Keratinocyte (primary cell): ENCODE results near the gene GTPBP6. TPM values are rescaled to one million over a fixed set of nuclear protein-coding genes. Genes with fewer than 3 reads are reported as not detected.

Experiments used
- DNase-seq: peaks from one replicate; pipeline ENCODE4 v3.0.0-alpha.2; 2011; ENCODE audit warnings: low read depth, missing footprints, low spot score
- FAIRE-seq: peaks from 2 replicates; lab custom pipeline; 2011; peaks lifted over from hg19 to GRCh38; lab: Jason Lieb, UNC
- H2AFZ ChIP-seq: 2 replicates; pipeline ENCODE4 v1.6.0; 2012; ENCODE audit warnings: low read length, control low read depth, inconsistent platforms; ENCODE audit not compliant: control insufficient read depth
- H3K27ac ChIP-seq: 2 replicates; pipeline ENCODE4 v1.5.1; 2011; ENCODE audit warnings: low read length; ENCODE audit not compliant: control insufficient read depth, insufficient read depth
- H3K27me3 ChIP-seq: 3 replicates; pipeline ENCODE4 v1.6.0; 2011; ENCODE audit warnings: low read length; ENCODE audit not compliant: control insufficient read depth, insufficient read depth; ENCODE audit errors: extremely low read depth
- H3K36me3 ChIP-seq, 2 experiments: 2 replicates in 1 of 2; 3 replicates in 1 of 2; pipeline ENCODE4 v1.5.1; 2011; ENCODE audit warnings: low read length in 2 of 2, mild to moderate bottlenecking in 1 of 2; ENCODE audit not compliant: control insufficient read depth in 2 of 2, insufficient read depth in 2 of 2; ENCODE audit errors: extremely low read depth in 1 of 2
- H3K4me1 ChIP-seq: 3 replicates; pipeline ENCODE4 v1.5.1; 2011; ENCODE audit warnings: low read length; ENCODE audit not compliant: control insufficient read depth, insufficient read depth; ENCODE audit errors: extremely low read depth
- H3K4me2 ChIP-seq: 3 replicates; pipeline ENCODE4 v1.6.0; 2011; ENCODE audit warnings: low read depth, low read length; ENCODE audit not compliant: control insufficient read depth, insufficient read depth; ENCODE audit errors: extremely low read depth
- H3K4me3 ChIP-seq, 3 experiments: fragments of 200-600 bp in 1 of 3; sonication (generic) in 1 of 3; 2 replicates in 2 of 3; 3 replicates in 1 of 3; pipeline ENCODE4 v1.5.1; 2011 to 2016; ENCODE audit warnings: low read length in 3 of 3, mild to moderate bottlenecking in 3 of 3, control low read depth in 2 of 3, inconsistent platforms in 1 of 3, low read depth in 1 of 3, mixed read lengths in 1 of 3, mixed run types in 1 of 3, moderate library complexity in 1 of 3; ENCODE audit not compliant: control insufficient read depth in 2 of 3, insufficient read depth in 2 of 3; ENCODE audit errors: extremely low read depth in 1 of 3
- H3K79me2 ChIP-seq: 2 replicates; pipeline ENCODE4 v1.6.0; 2012; ENCODE audit warnings: low read length; ENCODE audit not compliant: control insufficient read depth, insufficient read depth
- H3K9ac ChIP-seq: 3 replicates; pipeline ENCODE4 v1.6.0; 2011; ENCODE audit warnings: low read length; ENCODE audit not compliant: control insufficient read depth, insufficient read depth; ENCODE audit errors: extremely low read depth
- H3K9me1 ChIP-seq: 3 replicates; pipeline ENCODE4 v1.6.0; 2011; ENCODE audit warnings: low read length; ENCODE audit not compliant: control insufficient read depth, insufficient read depth; ENCODE audit errors: extremely low read depth
- H3K9me3 ChIP-seq: 2 replicates; pipeline ENCODE4 v1.5.1; 2012; ENCODE audit warnings: low read depth, low read length; ENCODE audit not compliant: control insufficient read depth
- H4K20me1 ChIP-seq: 3 replicates; pipeline ENCODE4 v1.6.0; 2011; ENCODE audit warnings: low read length; ENCODE audit not compliant: control insufficient read depth, insufficient read depth; ENCODE audit errors: extremely low read depth
- EZH2 ChIP-seq: IDR thresholded peaks from one replicate; pipeline ENCODE4 v1.6.1; 2012; ENCODE audit warnings: inconsistent platforms, mild to moderate bottlenecking, low read length, moderate library complexity
- dilution Hi-C: fragments of 300-500 bp; cut with MboI; formaldehyde crosslinking; loops from one replicate; pipeline ENCODE4 v1.7.0; 2020; ENCODE audit warnings: low sequenced_read_pairs; ENCODE audit not compliant: extremely low pct_ligation_motif_present
- polyA plus RNA-seq, 5 experiments: library from polyadenylated mRNA; depleted of rRNA in 3 of 5; stranded (reverse) in 3 of 5; stranded (forward) in 1 of 5; unstranded in 1 of 5; fragments of >200 nt; gene quantifications; 1 replicate in 1 of 5; 2 replicates in 3 of 5; 3 replicates in 1 of 5; pipeline versions ENCODE4 v1.2.1 to v1.2.3, GENCODE V29; 2011 to 2012; ENCODE audit warnings: missing spikeins in 2 of 5, low read depth in 1 of 5, low replicate concordance in 1 of 5
- TF ChIP-seq, protein P1 (sequence below), 3 experiments: IDR thresholded peaks in 1 of 3; conservative IDR thresholded peaks in 1 of 3; optimal IDR thresholded peaks in 1 of 3; 2 replicates in 2 of 3; 3 replicates in 1 of 3; pipeline versions ENCODE3 to v1.5.1; 2011; ENCODE audit warnings: low read length in 3 of 3, mild to moderate bottlenecking in 3 of 3, moderate library complexity in 2 of 3, control low read depth in 1 of 3, inconsistent platforms in 1 of 3; ENCODE audit not compliant: insufficient read depth in 2 of 3; ENCODE audit errors: extremely low read depth in 1 of 3

The GTPBP6 gene
- polyA plus RNA-seq, 1 donor (not counting 4 experiments of a cell fraction or from before 2014, with no cell fraction given), result 16.7 TPM

DNA sequence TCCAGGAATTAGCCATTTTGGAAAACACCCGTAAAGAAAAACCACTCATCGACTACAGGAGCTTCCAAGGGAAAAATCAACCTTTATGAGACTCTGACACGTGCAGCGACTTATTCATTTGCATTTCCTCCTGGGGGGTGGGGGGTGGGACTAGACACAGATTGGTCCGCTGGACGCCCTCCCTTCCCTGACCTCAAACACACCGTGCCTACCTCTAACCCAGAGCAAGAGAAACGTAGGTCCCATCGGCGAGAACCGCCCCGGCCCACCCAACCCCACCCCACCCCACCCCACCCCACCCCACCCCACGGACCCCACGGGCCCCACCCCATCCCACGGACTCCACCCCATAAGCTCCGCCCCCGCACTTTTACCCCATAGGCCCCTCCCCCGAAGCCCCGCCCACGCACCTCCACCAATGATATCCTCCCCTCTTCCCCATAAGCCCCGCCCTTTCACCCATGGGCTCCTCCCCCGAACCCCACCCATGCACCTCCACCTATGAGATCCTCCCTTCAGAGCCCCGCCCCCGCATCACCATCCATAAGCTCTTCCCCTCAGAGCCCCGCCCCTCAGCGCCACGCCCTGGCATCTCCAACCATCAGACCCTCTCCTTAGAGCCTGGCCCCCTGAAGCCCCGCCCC is 1.1 kb downstream of the GTPBP6 start:
- Histone ChIP-seq H3K4me3 (peak overlapping the region in 2 of 3 experiments; percentile 24 to 70), H4K20me1 (no peaks in the 10 kb centered on the region), H3K9me3 (no peaks in the 10 kb centered on the region), H3K4me1 (peaks cover 5% of the 10 kb centered on the region), H3K36me3 (peaks cover 4 to 15% of the 10 kb centered on the region in 2 experiments), H3K79me2 (peaks cover 29% of the 10 kb centered on the region), H3K27ac (no peak overlapping the region), H3K4me2 (no peak overlapping the region), H3K27me3 (no peaks in the 10 kb centered on the region), H3K9me1 (no peaks in the 10 kb centered on the region), H2AFZ (no peak overlapping the region), H3K9ac (no peak overlapping the region)
- dilution Hi-C loops, result no loop called here
- no peak for FAIRE-seq
- TF ChIP-seq EZH2, result no peak
- TF ChIP-seq, protein P1, sequence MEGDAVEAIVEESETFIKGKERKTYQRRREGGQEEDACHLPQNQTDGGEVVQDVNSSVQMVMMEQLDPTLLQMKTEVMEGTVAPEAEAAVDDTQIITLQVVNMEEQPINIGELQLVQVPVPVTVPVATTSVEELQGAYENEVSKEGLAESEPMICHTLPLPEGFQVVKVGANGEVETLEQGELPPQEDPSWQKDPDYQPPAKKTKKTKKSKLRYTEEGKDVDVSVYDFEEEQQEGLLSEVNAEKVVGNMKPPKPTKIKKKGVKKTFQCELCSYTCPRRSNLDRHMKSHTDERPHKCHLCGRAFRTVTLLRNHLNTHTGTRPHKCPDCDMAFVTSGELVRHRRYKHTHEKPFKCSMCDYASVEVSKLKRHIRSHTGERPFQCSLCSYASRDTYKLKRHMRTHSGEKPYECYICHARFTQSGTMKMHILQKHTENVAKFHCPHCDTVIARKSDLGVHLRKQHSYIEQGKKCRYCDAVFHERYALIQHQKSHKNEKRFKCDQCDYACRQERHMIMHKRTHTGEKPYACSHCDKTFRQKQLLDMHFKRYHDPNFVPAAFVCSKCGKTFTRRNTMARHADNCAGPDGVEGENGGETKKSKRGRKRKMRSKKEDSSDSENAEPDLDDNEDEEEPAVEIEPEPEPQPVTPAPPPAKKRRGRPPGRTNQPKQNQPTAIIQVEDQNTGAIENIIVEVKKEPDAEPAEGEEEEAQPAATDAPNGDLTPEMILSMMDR (optimal IDR thresholded peaks at IDR 0.05 in 1 of 3, IDR thresholded peaks at IDR 0.05 in 1 of 3, conservative IDR thresholded peaks at IDR 0.05 in 1 of 3; ENCODE audit: extremely low read depth in 1 of 3, insufficient read depth in 2 of 3, low read length in 3 of 3), result no peak
- DNase-seq, result no peak

DNA sequence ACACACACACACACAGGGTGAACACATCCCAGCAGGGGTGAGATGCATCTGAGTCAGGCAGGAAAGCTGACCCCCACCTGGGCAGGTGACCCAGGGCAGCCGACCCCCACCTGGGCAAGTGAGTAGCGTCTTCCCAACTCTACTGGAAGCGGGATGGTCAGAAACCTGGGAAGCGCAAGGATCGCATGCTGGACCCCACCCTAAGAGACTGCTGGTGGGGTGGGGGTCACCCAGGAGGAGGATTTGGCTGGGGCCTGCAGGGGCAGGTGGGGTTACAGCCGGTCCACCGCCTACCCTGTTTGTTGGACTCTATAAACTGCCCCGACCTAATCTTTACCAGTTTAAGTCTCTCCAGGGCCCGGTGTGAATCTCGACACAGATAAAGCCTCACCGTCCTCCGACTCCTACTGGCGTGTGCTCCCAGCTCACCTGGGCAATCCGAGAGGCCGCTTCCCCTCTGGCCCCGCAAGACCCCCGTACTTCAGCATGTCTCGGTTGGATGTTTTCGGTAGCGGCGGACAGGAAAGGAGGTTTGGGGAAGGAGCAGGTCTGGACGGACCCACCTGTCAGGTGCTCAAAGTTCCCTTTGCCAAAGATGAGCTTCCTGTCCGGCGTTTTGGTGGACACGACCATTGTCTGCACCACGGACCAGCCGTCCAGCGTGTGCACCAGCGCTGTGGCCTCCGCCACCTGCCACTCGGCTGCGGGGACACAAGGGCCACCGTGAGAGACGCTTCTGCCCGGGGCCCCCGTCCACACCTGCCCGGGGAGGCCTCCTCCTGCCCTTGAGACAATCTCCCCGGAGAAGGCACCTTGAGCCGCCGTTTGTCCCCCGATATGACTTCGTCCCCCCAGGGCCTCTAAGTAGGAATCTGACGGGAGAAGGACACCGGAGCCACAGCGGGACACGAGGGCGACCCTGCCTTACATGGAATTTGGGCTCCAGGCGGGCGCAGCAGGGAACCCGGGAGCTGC is 2.0 kb downstream of the GTPBP6 start:
- H3K27me3 ChIP-seq, result no peaks in the 10 kb centered on the region
- dilution Hi-C loops, result no loop called here
- no peak for TF ChIP-seq EZH2
- TF ChIP-seq, protein P1 (optimal IDR thresholded peaks at IDR 0.05 in 1 of 3, IDR thresholded peaks at IDR 0.05 in 1 of 3, conservative IDR thresholded peaks at IDR 0.05 in 1 of 3; ENCODE audit: extremely low read depth in 1 of 3, insufficient read depth in 2 of 3, low read length in 3 of 3), result no peak
- DNase-seq (no peak), FAIRE-seq (no peak)
- peaks cover 5% of the 10 kb centered on the region for H3K4me1 ChIP-seq
- H3K9me3 ChIP-seq, result no peaks in the 10 kb centered on the region
- H3K79me2 ChIP-seq, result peaks cover 29% of the 10 kb centered on the region
- H2AFZ ChIP-seq, result no peak overlapping the region
- peaks cover 11 to 24% of the 10 kb centered on the region in 2 experiments for H3K36me3 ChIP-seq
- no peak overlapping the region for H3K27ac ChIP-seq
- H3K9me1 ChIP-seq, result no peaks in the 10 kb centered on the region
- H3K4me2 ChIP-seq, result no peak overlapping the region
- H3K9ac ChIP-seq, result no peak overlapping the region
- H4K20me1 ChIP-seq, result no peaks in the 10 kb centered on the region
- H3K4me3 ChIP-seq, result no peak overlapping the region
